Upper lobe of left lung (tissue), 4 donors: Measurements from ENCODE around the gene ZNF524.

Experiments used
- CTCF ChIP-seq, 6 experiments: fragments of 450-650 bp in 4 of 6; fragments of 200-600 bp in 2 of 6; sonication (generic) in 2 of 6; IDR thresholded peaks; one replicate each; pipeline ENCODE4 v1.5.1; 2016 to 2019; ENCODE audit warnings: antibody characterized with exemption in 6 of 6
- POLR2A ChIP-seq, 4 donors: fragments of 450-650 bp; IDR thresholded peaks; one replicate each; pipeline ENCODE4 v1.5.1; 2016 to 2017; ENCODE audit warnings: antibody characterized with exemption in 4 of 4, mild to moderate bottlenecking in 2 of 4
- POLR2AphosphoS5 ChIP-seq, 2 donors: sonication (generic); formaldehyde crosslinking; IDR thresholded peaks; one replicate each; pipeline ENCODE4 v1.5.1; 2017; ENCODE audit warnings: antibody characterized with exemption in 2 of 2

GRCh38 chr19:55603581-55604292 lies 3.6 kb downstream of the ZNF524 start:
- TF ChIP-seq CTCF (IDR thresholded peaks at IDR 0.05), result no peak
- TF ChIP-seq POLR2A (IDR thresholded peaks at IDR 0.05), result no peak
- TF ChIP-seq POLR2AphosphoS5 (IDR thresholded peaks at IDR 0.05), result no peak
